HL-60/S4 treated with phorbol 12-myristate 13-acetate at 8.2 ng/mL for 4 days and 3 days (cell line): Measurements from ENCODE around the gene AP2A2.

Experiments used
- in situ Hi-C: fragments of 300-500 bp; cut with MboI; formaldehyde crosslinking; loops from 2 replicates; pipeline ENCODE4 v1.15.0; 2022; ENCODE audit warnings: low sequenced_read_pairs

The AP2A2 gene

GRCh38 chr11:1038921-1039320 lies 113.3 kb downstream of the AP2A2 start:
- in situ Hi-C loops: no loop called here

- in situ Hi-C loops: no loop called here
Measured at GRCh38 chr11:1039481-1040427, 114.1 kb downstream of the AP2A2 start.

GRCh38 chr11:1040428-1041148 lies 114.9 kb downstream of the AP2A2 start:
- in situ Hi-C loops: no loop called here

GRCh38 chr11:1041149-1041467 lies 115.4 kb downstream of the AP2A2 start:
- in situ Hi-C loops: no loop called here

GRCh38 chr11:1041471-1041870 lies 115.8 kb downstream of the AP2A2 start:
- in situ Hi-C loops: no loop called here

GRCh38 chr11:1041936-1042608 lies 116.4 kb downstream of the AP2A2 start:
- in situ Hi-C loops: no loop called here

- in situ Hi-C loops: no loop called here
Measured at GRCh38 chr11:1042626-1043562, 117.2 kb downstream of the AP2A2 start.

GRCh38 chr11:1043563-1044096 lies 118.0 kb downstream of the AP2A2 start:
- in situ Hi-C loops: no loop called here

GRCh38 chr11:1044160-1044559 lies 118.5 kb downstream of the AP2A2 start:
- in situ Hi-C loops: no loop called here

- in situ Hi-C loops: no loop called here
Measured at GRCh38 chr11:1047595-1048156, 122.0 kb downstream of the AP2A2 start.

- in situ Hi-C loops: no loop called here
Measured at GRCh38 chr11:1048375-1049070, 122.9 kb downstream of the AP2A2 start.

GRCh38 chr11:1049071-1049405 lies 123.4 kb downstream of the AP2A2 start:
- in situ Hi-C loops: no loop called here

GRCh38 chr11:1049431-1049891 lies 123.8 kb downstream of the AP2A2 start:
- in situ Hi-C loops: no loop called here

- in situ Hi-C loops: no loop called here
Measured at GRCh38 chr11:1049911-1050580, 124.4 kb downstream of the AP2A2 start.

GRCh38 chr11:1050581-1051355 lies 125.1 kb downstream of the AP2A2 start:
- in situ Hi-C loops: no loop called here

GRCh38 chr11:1051356-1052132 lies 125.9 kb downstream of the AP2A2 start:
- in situ Hi-C loops: no loop called here
